H1 (cell line): Measurements from ENCODE around the gene GMPR. TPM values are rescaled to one million over a fixed set of nuclear protein-coding genes. Genes with fewer than 3 reads are reported as not detected.

Source experiments
- CTCF ChIA-PET: fragments of 300-600 bp; sonication (Branson Sonifier 250); formaldehyde crosslinking; loops from one replicate; lab custom pipeline; 2021; ENCODE audit not compliant: partially characterized antibody; lab: Charles Lee
- POLR2A ChIA-PET: fragments of 300-600 bp; sonication (Branson Sonifier 250); formaldehyde crosslinking; loops from one replicate; lab custom pipeline; 2021; ENCODE audit warnings: inconsistent platforms; ENCODE audit not compliant: partially characterized antibody; lab: Charles Lee
- DNase-seq, 2 experiments: peaks; one replicate each; pipeline versions ENCODE4 v3.0.0 to v3.0.0-alpha.2; 2010 to 2022; ENCODE audit warnings: low spot score in 2 of 2, low read depth in 1 of 2, mixed read lengths in 1 of 2
- FAIRE-seq: peaks from 2 replicates; lab custom pipeline; 2011; peaks lifted over from hg19 to GRCh38; lab: Jason Lieb, UNC
- H2AFZ ChIP-seq: 2 replicates; pipeline ENCODE4 v1.8.1; 2012; ENCODE audit warnings: low read length, inconsistent platforms
- H2AK5ac ChIP-seq: 2 replicates; pipeline ENCODE4 v1.6.1; 2013; ENCODE audit warnings: low read depth, low read length
- H2BK120ac ChIP-seq: replicated peaks from 2 replicates; pipeline ENCODE3; 2013; ENCODE audit warnings: low read depth, low read length, inconsistent platforms
- H2BK12ac ChIP-seq: 2 replicates; pipeline ENCODE4 v1.6.1; 2013; ENCODE audit warnings: low read depth, low read length
- H2BK15ac ChIP-seq: 2 replicates; pipeline ENCODE4 v1.6.1; 2013; ENCODE audit warnings: low read length
- H2BK20ac ChIP-seq: 2 replicates; pipeline ENCODE4 v1.6.1; 2013; ENCODE audit warnings: low read length
- H2BK5ac ChIP-seq: 2 replicates; pipeline ENCODE4 v1.6.1; 2013; ENCODE audit warnings: low read depth, low read length
- H3K14ac ChIP-seq: 2 replicates; pipeline ENCODE4 v1.6.1; 2013; ENCODE audit warnings: inconsistent platforms; ENCODE audit not compliant: insufficient read length
- H3K18ac ChIP-seq: 2 replicates; pipeline ENCODE4 v1.6.1; 2013; ENCODE audit warnings: low read length; ENCODE audit errors: extremely low read depth
- H3K23ac ChIP-seq: 2 replicates; pipeline ENCODE4 v1.6.1; 2013; ENCODE audit warnings: inconsistent platforms; ENCODE audit not compliant: insufficient read length
- H3K23me2 ChIP-seq: 2 replicates; pipeline ENCODE4 v1.6.1; 2013; ENCODE audit warnings: low read depth, low read length
- H3K27ac ChIP-seq: 2 replicates; pipeline ENCODE4 v1.6.1; 2011; ENCODE audit warnings: low read depth, low read length, inconsistent platforms
- H3K27me3 ChIP-seq, 4 experiments: replicated peaks in 1 of 4; 1 replicate in 1 of 4; 2 replicates in 3 of 4; pipeline versions ENCODE4 v1.6.1 to v1.8.1; 2011 to 2013; ENCODE audit warnings: low read length in 3 of 4, mild to moderate bottlenecking in 3 of 4, inconsistent platforms in 2 of 4, mixed read lengths in 2 of 4, moderate library complexity in 1 of 4; ENCODE audit not compliant: control insufficient read depth in 3 of 4, insufficient read depth in 3 of 4; ENCODE audit errors: extremely low read depth in 1 of 4
- H3K36me3 ChIP-seq, 4 experiments: 2 replicates each; pipeline versions ENCODE4 v1.6.1 to v1.8.1; 2011 to 2013; ENCODE audit warnings: mild to moderate bottlenecking in 4 of 4, low read length in 3 of 4, moderate library complexity in 2 of 4, control low read depth in 1 of 4, inconsistent platforms in 1 of 4; ENCODE audit not compliant: insufficient read depth in 4 of 4, control insufficient read depth in 2 of 4
- H3K4ac ChIP-seq: replicated peaks from 2 replicates; pipeline ENCODE3; 2013; ENCODE audit warnings: low read length, low read depth, mixed read lengths, inconsistent platforms; ENCODE audit not compliant: insufficient read length
- H3K4me1 ChIP-seq, 4 experiments: replicated peaks in 1 of 4; 1 replicate in 1 of 4; 2 replicates in 3 of 4; pipeline versions ENCODE4 v1.6.1 to v1.8.1; 2011 to 2013; ENCODE audit warnings: low read length in 3 of 4, inconsistent platforms in 2 of 4, mixed read lengths in 1 of 4; ENCODE audit not compliant: insufficient read depth in 4 of 4, control insufficient read depth in 3 of 4
- H3K4me2 ChIP-seq, 2 experiments: 2 replicates each; pipeline versions ENCODE4 v1.6.1 to v1.8.1; 2011 to 2013; ENCODE audit warnings: low read depth in 2 of 2, low read length in 2 of 2, control low read depth in 1 of 2, inconsistent platforms in 1 of 2, mild to moderate bottlenecking in 1 of 2; ENCODE audit not compliant: insufficient read depth in 1 of 2
- H3K4me3 ChIP-seq, 4 experiments: fragments of 200-600, 300-600 bp in 1 of 4; sonication (generic), shearing (Covaris generic), sonication (Bioruptor Twin) in 1 of 4; 2 replicates each; pipeline versions ENCODE4 v1.5.1 to v1.8.1; 2011 to 2016; ENCODE audit warnings: low read length in 4 of 4, low read depth in 3 of 4, control low read depth in 2 of 4, inconsistent platforms in 2 of 4, mild to moderate bottlenecking in 2 of 4, mixed read lengths in 1 of 4, moderate library complexity in 1 of 4; ENCODE audit not compliant: insufficient read depth in 2 of 4; ENCODE audit errors: extremely low read depth in 1 of 4
- H3K56ac ChIP-seq: replicated peaks from 2 replicates; pipeline ENCODE3; 2013; ENCODE audit warnings: low read depth, mild to moderate bottlenecking, mixed read lengths, low read length, inconsistent platforms; ENCODE audit not compliant: insufficient read length
- H3K79me1 ChIP-seq: 2 replicates; pipeline ENCODE4 v1.6.1; 2013; ENCODE audit warnings: low read depth, low read length, control low read depth
- H3K79me2 ChIP-seq, 2 experiments: 2 replicates each; pipeline versions ENCODE4 v1.6.1 to v1.8.1; 2012 to 2013; ENCODE audit warnings: low read length in 2 of 2, mild to moderate bottlenecking in 2 of 2, inconsistent platforms in 1 of 2; ENCODE audit not compliant: insufficient read depth in 2 of 2, control insufficient read depth in 1 of 2
- H3K9ac ChIP-seq, 4 experiments: replicated peaks in 1 of 4; 1 replicate in 1 of 4; 2 replicates in 3 of 4; pipeline versions ENCODE4 v1.6.1 to v1.8.1; 2011 to 2013; ENCODE audit warnings: low read depth in 3 of 4, low read length in 3 of 4, control low read depth in 2 of 4, mild to moderate bottlenecking in 2 of 4, moderate library complexity in 2 of 4, inconsistent platforms in 1 of 4; ENCODE audit errors: extremely low read depth in 1 of 4
- H3K9me3 ChIP-seq, 2 experiments: 2 replicates each; pipeline versions ENCODE4 v1.6.1 to v1.8.1; 2012 to 2013; ENCODE audit warnings: mild to moderate bottlenecking in 2 of 2, moderate library complexity in 2 of 2, control low read depth in 1 of 2, inconsistent platforms in 1 of 2, low read depth in 1 of 2, low read length in 1 of 2, mixed read lengths in 1 of 2; ENCODE audit not compliant: insufficient read depth in 2 of 2
- H4K20me1 ChIP-seq, 2 experiments: replicated peaks in 1 of 2; 2 replicates each; pipeline versions ENCODE3 to v1.8.1; 2011 to 2013; ENCODE audit warnings: inconsistent platforms in 2 of 2, low read length in 2 of 2, mild to moderate bottlenecking in 1 of 2; ENCODE audit not compliant: insufficient read depth in 2 of 2, control insufficient read depth in 1 of 2
- H4K5ac ChIP-seq: 2 replicates; pipeline ENCODE4 v1.6.1; 2013; ENCODE audit warnings: low read length, low read depth, mixed read lengths, inconsistent platforms; ENCODE audit not compliant: insufficient read length
- H4K8ac ChIP-seq: 2 replicates; pipeline ENCODE4 v1.8.0; 2013; ENCODE audit warnings: mild to moderate bottlenecking, moderate library complexity, low read length, inconsistent platforms; ENCODE audit not compliant: insufficient read depth; ENCODE audit errors: extremely low read depth
- H4K91ac ChIP-seq: replicated peaks from 2 replicates; pipeline ENCODE3; 2013; ENCODE audit warnings: low read length, mixed read lengths, inconsistent platforms; ENCODE audit not compliant: insufficient read length
- ATF2 ChIP-seq: IDR thresholded peaks from 2 replicates; pipeline ENCODE4 v1.6.1; 2012; ENCODE audit warnings: low read length, inconsistent platforms
- BACH1 ChIP-seq: IDR thresholded peaks from 2 replicates; pipeline ENCODE4 v1.6.1; 2012; ENCODE audit warnings: low read length, improper control_type of control experiment
- E2F6 ChIP-seq: IDR thresholded peaks from 2 replicates; pipeline ENCODE4 v1.6.1; 2012; ENCODE audit warnings: inconsistent platforms
- EGR1 ChIP-seq: IDR thresholded peaks from 2 replicates; pipeline ENCODE4 v1.6.1; 2011; ENCODE audit warnings: low read depth, low read length, borderline replicate concordance
- NRF1 ChIP-seq: IDR thresholded peaks from 2 replicates; pipeline ENCODE4 v1.6.1; 2011; ENCODE audit warnings: mild to moderate bottlenecking, low read depth, low read length, improper control_type of control experiment
- POLR2AphosphoS5 ChIP-seq: IDR thresholded peaks from 2 replicates; pipeline ENCODE4 v1.6.1; 2011; ENCODE audit warnings: low read depth, low read length
- SIRT6 ChIP-seq: IDR thresholded peaks from one replicate; pipeline ENCODE4 v1.7.1; 2012; ENCODE audit warnings: low read length, inconsistent platforms
- TAF1 ChIP-seq: IDR thresholded peaks from 2 replicates; pipeline ENCODE4 v1.6.1; 2011; ENCODE audit warnings: mild to moderate bottlenecking, low read depth, low read length
- WGBS, 2 experiments: shearing (Covaris generic) in 1 of 2; methylation state at CpG; one replicate each; pipeline versions ENCODE4 v1.1.6 to v1.1.7; 2013 to 2015; ENCODE audit warnings: low lambda C conversion rate in 2 of 2, mixed read lengths in 2 of 2, inconsistent platforms in 1 of 2, low coverage in 1 of 2, missing lambda C conversion rate in 1 of 2; ENCODE audit not compliant: insufficient replicate concordance in 2 of 2, insufficient coverage in 1 of 2, insufficient read length in 1 of 2; ENCODE audit errors: extremely low coverage in 1 of 2, missing lambda C conversion rate in 1 of 2; 5-methylcytosine and 5-hydroxymethylcytosine counted together
- polyA plus RNA-seq, 7 experiments: library from polyadenylated mRNA; depleted of rRNA in 3 of 7; stranded (reverse) in 5 of 7; unstranded in 2 of 7; fragments of >200 nt in 5 of 7; fragments of 200-250 nt in 2 of 7; gene quantifications; 1 replicate in 5 of 7; 2 replicates in 1 of 7; 4 replicates in 1 of 7; pipeline versions ENCODE4 v1.2.1 to v1.2.3, GENCODE V29; 2011 to 2013; ENCODE audit warnings: missing spikeins in 2 of 7, mixed read lengths in 2 of 7
- total RNA-seq: library from RNA; stranded (reverse); fragmentation: NEBNext Ultra II Directional; extraction: Animal tissue kit (Norgen Biotek cat#: 25700); gene quantifications from 2 replicates; pipeline ENCODE4 v1.2.1, GENCODE V29; 2021

Gene GMPR
- total and polyA plus RNA-seq, 2 of the 8 experiments (the other 6 are each of a cell fraction or from before 2014, with no cell fraction given) = 0.99 to 1.2 TPM

- TF ChIP-seq E2F6 (no peak), TAF1 (no peak), POLR2AphosphoS5 (no peak), SIRT6 (no peak), BACH1 (no peak), NRF1 (no peak), EGR1 (no peak), ATF2 (no peak)
- Histone ChIP-seq H3K79me2 (no peaks in the 10 kb centered on the region), H3K9ac (no peak overlapping the region), H2BK12ac (no peak overlapping the region), H3K14ac (no peak overlapping the region), H3K56ac (no peak overlapping the region), H3K4me2 (no peak overlapping the region), H2BK20ac (no peak overlapping the region), H2BK120ac (no peak overlapping the region), H3K27me3 (no peaks in the 10 kb centered on the region), H3K23ac (no peak overlapping the region), H3K18ac (no peak overlapping the region), H4K8ac (no peak overlapping the region), H4K5ac (no peak overlapping the region), H4K20me1 (peaks cover 0 to 2% of the 10 kb centered on the region in 2 experiments), H2BK5ac (no peak overlapping the region), H3K27ac (no peak overlapping the region), H2AFZ (no peak overlapping the region), H3K9me3 (no peaks in the 10 kb centered on the region; a peak in 1 of 4 replicates), H4K91ac (peak overlapping the region; percentile 22), H3K36me3 (no peaks in the 10 kb centered on the region), H3K4ac (no peak overlapping the region), H3K79me1 (no peaks in the 10 kb centered on the region; the same call in 1 of the 2 replicates), H2BK15ac (no peak overlapping the region), H2AK5ac (no peak overlapping the region), H3K4me1 (peaks cover 6 to 14% (median 12%) of the 10 kb centered on the region in 4 experiments), H3K4me3 (no peak overlapping the region), H3K23me2 (no peaks in the 10 kb centered on the region; the same call in 1 of the 2 replicates)
- 95% methylated on average over 7 of the region's 7 CpGs; no CpG with 5 or more reads in 1 of the 2 experiments for WGBS, 2 experiments
- ChIA-PET POLR2A (no interaction called here), CTCF (interaction anchor here (1.9 kb wide), 1 partner anchor 35 kb away, joined by 10 read pairs; no protein-coding TSS in a partner anchor)
- no peak for FAIRE-seq
- no peak for DNase-seq
These were observed 82.9 kb downstream of the GMPR start for GRCh38 chr6:16321341-16321710.
